ENCODE data around the gene FARP1. TPM values are rescaled to one million over a fixed set of nuclear protein-coding genes. Genes with fewer than 3 reads are reported as not detected.

The FARP1 gene, protein sequence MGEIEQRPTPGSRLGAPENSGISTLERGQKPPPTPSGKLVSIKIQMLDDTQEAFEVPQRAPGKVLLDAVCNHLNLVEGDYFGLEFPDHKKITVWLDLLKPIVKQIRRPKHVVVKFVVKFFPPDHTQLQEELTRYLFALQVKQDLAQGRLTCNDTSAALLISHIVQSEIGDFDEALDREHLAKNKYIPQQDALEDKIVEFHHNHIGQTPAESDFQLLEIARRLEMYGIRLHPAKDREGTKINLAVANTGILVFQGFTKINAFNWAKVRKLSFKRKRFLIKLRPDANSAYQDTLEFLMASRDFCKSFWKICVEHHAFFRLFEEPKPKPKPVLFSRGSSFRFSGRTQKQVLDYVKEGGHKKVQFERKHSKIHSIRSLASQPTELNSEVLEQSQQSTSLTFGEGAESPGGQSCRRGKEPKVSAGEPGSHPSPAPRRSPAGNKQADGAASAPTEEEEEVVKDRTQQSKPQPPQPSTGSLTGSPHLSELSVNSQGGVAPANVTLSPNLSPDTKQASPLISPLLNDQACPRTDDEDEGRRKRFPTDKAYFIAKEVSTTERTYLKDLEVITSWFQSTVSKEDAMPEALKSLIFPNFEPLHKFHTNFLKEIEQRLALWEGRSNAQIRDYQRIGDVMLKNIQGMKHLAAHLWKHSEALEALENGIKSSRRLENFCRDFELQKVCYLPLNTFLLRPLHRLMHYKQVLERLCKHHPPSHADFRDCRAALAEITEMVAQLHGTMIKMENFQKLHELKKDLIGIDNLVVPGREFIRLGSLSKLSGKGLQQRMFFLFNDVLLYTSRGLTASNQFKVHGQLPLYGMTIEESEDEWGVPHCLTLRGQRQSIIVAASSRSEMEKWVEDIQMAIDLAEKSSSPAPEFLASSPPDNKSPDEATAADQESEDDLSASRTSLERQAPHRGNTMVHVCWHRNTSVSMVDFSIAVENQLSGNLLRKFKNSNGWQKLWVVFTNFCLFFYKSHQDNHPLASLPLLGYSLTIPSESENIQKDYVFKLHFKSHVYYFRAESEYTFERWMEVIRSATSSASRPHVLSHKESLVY
- total RNA-seq: under 1 TPM; 0.76 to 0.87 TPM
- 0.81 to 1.1 reads per million in 2 donors for total RNA-seq

GRCh38 chr13:98142380-98143156 lies at the start of gene FARP1:
TSS of gene FARP1 (plus strand) at chr13:98143094. CDS start at chr13:98213243, 70,149 bp downstream.
- Mint-ChIP-seq H3K4me3 (peak within 1 kb of the TSS; percentile 79), H3K36me3 (ENCODE audit: low read depth) (no peaks in the 10 kb centered on the region), H3K27ac (no peak within 1 kb of the TSS), H3K27me3 (peaks cover 71% of the 10 kb centered on the region), H3K4me1 (peaks cover 6% of the 10 kb centered on the region)
- peak; percentile 76 for ATAC-seq
- no peaks in the 10 kb centered on the region for H3K9me3 ChIP-seq (ENCODE audit: control insufficient read depth, low read length, poor library complexity, severe bottlenecking)
- DNase-seq: no peak

GRCh38 chr13:98094678-98095266 lies 48.1 kb upstream of the FARP1 start:
- DNase-seq: no peak
- ATAC-seq: no peak
- Mint-ChIP-seq H3K27me3 (peaks cover 38% of the 10 kb centered on the region), H3K36me3 (ENCODE audit: low read depth) (peaks cover 3% of the 10 kb centered on the region), H3K27ac (no peak overlapping the region), H3K4me1 (peaks cover 2% of the 10 kb centered on the region), H3K4me3 (no peak overlapping the region)
- H3K9me3 ChIP-seq (ENCODE audit: control insufficient read depth, low read length, poor library complexity, severe bottlenecking): no peaks in the 10 kb centered on the region

- Mint-ChIP-seq H3K36me3 (ENCODE audit: low read depth) (peaks cover 3% of the 10 kb centered on the region), H3K4me3 (no peak overlapping the region), H3K4me1 (peaks cover 2% of the 10 kb centered on the region), H3K27me3 (peaks cover 39% of the 10 kb centered on the region), H3K27ac (no peak overlapping the region)
- DNase-seq (no peak), ATAC-seq (no peak)
- no peaks in the 10 kb centered on the region for H3K9me3 ChIP-seq (ENCODE audit: control insufficient read depth, low read length, poor library complexity, severe bottlenecking)
These were observed 46.8 kb upstream of the FARP1 start for GRCh38 chr13:98096059-98096458.

- no peak for ATAC-seq
- DNase-seq: no peak
- H3K27me3 Mint-ChIP-seq: peaks cover 39% of the 10 kb centered on the region
- H3K4me3 Mint-ChIP-seq: no peak overlapping the region
- H3K27ac Mint-ChIP-seq: no peak overlapping the region
- H3K9me3 ChIP-seq (ENCODE audit: control insufficient read depth, low read length, poor library complexity, severe bottlenecking): no peaks in the 10 kb centered on the region
- peaks cover 2% of the 10 kb centered on the region for H3K4me1 Mint-ChIP-seq
- peaks cover 3% of the 10 kb centered on the region for H3K36me3 Mint-ChIP-seq (ENCODE audit: low read depth)
These were observed 45.1 kb upstream of the FARP1 start for GRCh38 chr13:98097749-98098148.

- ATAC-seq: no peak
- Mint-ChIP-seq H3K27me3 (peaks cover 41% of the 10 kb centered on the region), H3K4me1 (peaks cover 2% of the 10 kb centered on the region), H3K36me3 (ENCODE audit: low read depth) (peaks cover 3% of the 10 kb centered on the region), H3K27ac (no peak overlapping the region), H3K4me3 (no peak overlapping the region)
- H3K9me3 ChIP-seq (ENCODE audit: control insufficient read depth, low read length, poor library complexity, severe bottlenecking): no peaks in the 10 kb centered on the region
- DNase-seq: no peak
These were observed 44.4 kb upstream of the FARP1 start for GRCh38 chr13:98098516-98098915.

- no peaks in the 10 kb centered on the region for H3K9me3 ChIP-seq (ENCODE audit: control insufficient read depth, low read length, poor library complexity, severe bottlenecking)
- Mint-ChIP-seq H3K4me1 (peaks cover 2% of the 10 kb centered on the region), H3K4me3 (no peak overlapping the region), H3K36me3 (ENCODE audit: low read depth) (peaks cover 3% of the 10 kb centered on the region), H3K27ac (no peak overlapping the region), H3K27me3 (peaks cover 48% of the 10 kb centered on the region)
- no peak for DNase-seq
- ATAC-seq: no peak
These were observed 43.3 kb upstream of the FARP1 start for GRCh38 chr13:98099627-98100026.

DNA sequence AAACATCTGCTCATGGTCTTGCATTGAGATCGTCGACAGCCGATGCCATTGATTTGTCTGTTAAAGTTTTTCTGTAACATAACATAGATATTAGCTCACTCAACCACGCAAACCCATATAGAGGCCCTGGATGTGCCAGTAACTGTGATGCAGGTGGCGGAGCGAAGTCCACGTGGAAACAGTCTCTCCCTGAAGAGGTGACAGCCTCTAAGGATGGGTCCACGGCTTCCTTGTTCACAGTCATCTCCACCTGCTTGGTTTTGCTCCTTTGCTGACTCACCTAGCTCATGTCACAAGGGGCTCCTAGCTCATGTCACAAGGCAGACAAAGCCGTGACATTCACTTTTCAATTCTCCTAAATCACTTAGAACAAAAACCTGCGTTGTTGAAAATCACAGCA lies 42.4 kb upstream of the FARP1 start:
- H3K9me3 ChIP-seq (ENCODE audit: control insufficient read depth, low read length, poor library complexity, severe bottlenecking): no peaks in the 10 kb centered on the region
- ATAC-seq (no peak), DNase-seq (no peak)
- no peak overlapping the region for H3K27ac Mint-ChIP-seq
- H3K4me1 Mint-ChIP-seq: peaks cover 2% of the 10 kb centered on the region
- peaks cover 3% of the 10 kb centered on the region for H3K36me3 Mint-ChIP-seq (ENCODE audit: low read depth)
- H3K4me3 Mint-ChIP-seq: no peak overlapping the region
- H3K27me3 Mint-ChIP-seq: peaks cover 48% of the 10 kb centered on the region

- DNase-seq (no peak), ATAC-seq (no peak)
- Mint-ChIP-seq H3K4me1 (no peaks in the 10 kb centered on the region), H3K27ac (no peak overlapping the region), H3K4me3 (no peak overlapping the region), H3K36me3 (ENCODE audit: low read depth) (no peaks in the 10 kb centered on the region), H3K27me3 (peaks cover 20% of the 10 kb centered on the region)
- no peaks in the 10 kb centered on the region for H3K9me3 ChIP-seq (ENCODE audit: control insufficient read depth, low read length, poor library complexity, severe bottlenecking)
These were observed 39.4 kb upstream of the FARP1 start for GRCh38 chr13:98103531-98103930.

- Mint-ChIP-seq H3K4me1 (no peaks in the 10 kb centered on the region), H3K36me3 (ENCODE audit: low read depth) (no peaks in the 10 kb centered on the region), H3K4me3 (no peak overlapping the region), H3K27ac (no peak overlapping the region), H3K27me3 (peaks cover 16% of the 10 kb centered on the region)
- ATAC-seq (no peak), DNase-seq (no peak)
- no peaks in the 10 kb centered on the region for H3K9me3 ChIP-seq (ENCODE audit: control insufficient read depth, low read length, poor library complexity, severe bottlenecking)
These were observed 38.7 kb upstream of the FARP1 start for GRCh38 chr13:98103942-98104880.

DNA sequence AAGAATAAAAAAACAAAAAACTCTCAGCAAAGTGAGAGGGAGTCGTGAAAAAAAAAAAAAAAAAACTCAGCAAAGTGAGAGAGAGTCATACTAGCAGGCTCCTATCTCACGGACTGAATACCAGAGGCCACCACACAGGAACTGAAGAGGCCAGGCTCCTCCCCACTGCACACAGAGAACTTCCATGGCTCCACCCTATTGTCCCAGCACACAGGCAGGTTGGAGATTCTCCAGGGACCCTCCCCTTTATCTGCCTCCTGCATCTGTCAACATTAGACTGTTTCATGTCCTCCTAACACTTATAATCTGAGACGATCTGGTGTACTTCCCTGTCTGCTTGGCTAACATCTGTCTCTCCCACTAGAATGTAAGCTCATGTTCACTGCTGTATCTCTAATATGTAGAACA lies 37.0 kb upstream of the FARP1 start:
- H3K9me3 ChIP-seq (ENCODE audit: control insufficient read depth, low read length, poor library complexity, severe bottlenecking): no peaks in the 10 kb centered on the region
- no peak overlapping the region for H3K27ac Mint-ChIP-seq
- ATAC-seq (no peak), DNase-seq (no peak)
- H3K36me3 Mint-ChIP-seq (ENCODE audit: low read depth): no peaks in the 10 kb centered on the region
- H3K4me3 Mint-ChIP-seq: no peak overlapping the region
- H3K4me1 Mint-ChIP-seq: no peaks in the 10 kb centered on the region
- peaks cover 9% of the 10 kb centered on the region for H3K27me3 Mint-ChIP-seq

DNA sequence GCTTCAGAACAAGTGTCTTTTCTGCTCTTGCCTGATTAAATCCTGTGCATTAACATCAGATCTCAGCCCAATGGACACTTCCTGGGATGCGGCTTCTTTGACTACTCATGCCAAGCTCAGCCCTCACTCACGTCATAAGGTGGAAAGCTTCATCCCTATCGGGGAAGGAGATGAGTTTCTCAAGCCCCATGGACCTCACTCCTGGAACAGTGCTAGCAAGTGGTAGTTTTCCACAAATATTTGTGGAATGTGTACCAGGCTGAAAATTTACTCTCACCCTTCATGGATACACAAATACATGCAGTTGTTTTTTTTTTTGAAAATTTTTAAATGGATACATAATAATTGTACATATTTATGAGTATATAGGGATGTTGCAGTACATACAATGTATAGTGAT lies 34.6 kb upstream of the FARP1 start:
- DNase-seq: no peak
- no peak for ATAC-seq
- no peak overlapping the region for H3K4me3 Mint-ChIP-seq
- H3K4me1 Mint-ChIP-seq: no peaks in the 10 kb centered on the region
- no peak overlapping the region for H3K27ac Mint-ChIP-seq
- H3K27me3 Mint-ChIP-seq: peaks cover 20% of the 10 kb centered on the region
- no peaks in the 10 kb centered on the region for H3K36me3 Mint-ChIP-seq (ENCODE audit: low read depth)
- H3K9me3 ChIP-seq (ENCODE audit: control insufficient read depth, low read length, poor library complexity, severe bottlenecking): no peaks in the 10 kb centered on the region

Data from T-helper 17 cell (primary cell).